ENCODE measurements around the gene PPP2R5C. TPM values are rescaled to one million over a fixed set of nuclear protein-coding genes. Genes with fewer than 3 reads are reported as not detected.

Gene PPP2R5C
- polyA plus RNA-seq, 5 donors: 85.5 to 131 (median 116) TPM

- DNase-seq: no peak
These were observed 147.3 kb downstream of the PPP2R5C start for GRCh38 chr14:101908795-101909194.

GRCh38 chr14:101909371-101910096 is 148.0 kb downstream of the PPP2R5C start:
- DNase-seq: no peak

- DNase-seq: no peak
These were observed 151.3 kb downstream of the PPP2R5C start for GRCh38 chr14:101912841-101913240.

DNA sequence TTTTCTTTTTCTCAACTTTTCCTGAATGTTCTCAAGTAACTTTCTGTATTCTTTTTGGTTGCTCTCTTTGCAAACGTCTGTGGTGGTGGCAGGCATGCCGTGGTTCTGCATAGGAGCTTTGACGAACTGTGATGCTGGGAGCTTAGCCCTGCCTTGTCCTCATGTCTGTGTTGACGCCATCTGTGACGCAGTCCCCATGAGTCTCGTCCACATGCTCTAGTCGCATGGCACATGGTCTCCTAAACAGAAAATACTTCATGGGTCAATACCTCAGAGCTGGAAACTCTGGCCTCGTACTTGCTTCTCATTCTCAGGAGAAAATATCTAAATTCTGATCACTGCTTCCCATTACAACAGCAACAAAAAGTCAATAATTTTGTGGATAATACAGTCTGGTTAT is 152.6 kb downstream of the PPP2R5C start:
- DNase-seq: no peak

DNA sequence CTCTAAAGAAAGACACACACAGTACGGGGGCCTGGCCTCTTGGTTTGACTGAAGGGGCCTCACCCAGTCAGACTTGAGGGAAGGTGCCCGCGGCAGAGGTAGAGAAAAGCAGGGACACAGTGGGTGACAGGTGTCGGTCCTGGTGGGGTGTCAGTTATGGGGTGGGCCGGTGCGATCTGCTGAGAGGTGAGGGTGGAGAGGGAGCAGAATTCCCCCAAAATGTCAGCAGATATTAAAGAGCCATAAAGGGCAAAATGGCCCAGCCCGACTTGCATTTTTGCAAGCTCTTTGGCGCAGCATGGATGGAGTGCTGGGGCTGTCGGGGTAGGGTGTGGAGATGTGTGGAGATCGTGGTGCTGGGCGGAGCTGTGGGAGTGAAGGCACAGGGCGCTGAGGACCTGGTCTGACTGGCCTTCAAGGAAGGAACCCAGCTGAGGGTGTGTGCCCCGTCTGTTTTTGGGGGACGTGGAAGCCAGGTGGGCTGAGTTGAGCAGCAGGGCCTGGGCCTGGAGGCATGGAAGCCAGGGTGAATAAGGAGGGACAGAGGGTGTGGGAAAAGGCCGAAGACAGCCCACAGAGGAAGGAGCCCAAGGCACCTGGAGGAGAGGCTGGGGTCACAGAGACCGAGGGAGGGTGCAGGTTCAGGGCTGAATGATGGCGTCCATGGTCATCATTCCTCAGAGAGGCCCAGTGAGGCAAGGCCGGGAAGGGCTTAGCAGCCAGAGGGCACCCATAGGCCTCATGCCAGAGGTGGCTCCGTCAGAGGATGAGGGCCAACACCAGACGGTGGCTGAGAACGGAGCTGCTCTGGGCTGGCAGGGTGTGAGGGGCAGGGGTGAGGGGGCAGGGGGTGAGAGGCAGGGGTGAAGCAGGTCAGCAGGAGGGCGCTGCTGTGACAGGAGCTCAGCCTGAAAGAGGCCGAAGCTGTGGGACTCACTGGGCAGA is 154.6 kb downstream of the PPP2R5C start:
- no peak for DNase-seq

GRCh38 chr14:101916816-101917412 is 155.4 kb downstream of the PPP2R5C start:
- no peak for DNase-seq

DNA sequence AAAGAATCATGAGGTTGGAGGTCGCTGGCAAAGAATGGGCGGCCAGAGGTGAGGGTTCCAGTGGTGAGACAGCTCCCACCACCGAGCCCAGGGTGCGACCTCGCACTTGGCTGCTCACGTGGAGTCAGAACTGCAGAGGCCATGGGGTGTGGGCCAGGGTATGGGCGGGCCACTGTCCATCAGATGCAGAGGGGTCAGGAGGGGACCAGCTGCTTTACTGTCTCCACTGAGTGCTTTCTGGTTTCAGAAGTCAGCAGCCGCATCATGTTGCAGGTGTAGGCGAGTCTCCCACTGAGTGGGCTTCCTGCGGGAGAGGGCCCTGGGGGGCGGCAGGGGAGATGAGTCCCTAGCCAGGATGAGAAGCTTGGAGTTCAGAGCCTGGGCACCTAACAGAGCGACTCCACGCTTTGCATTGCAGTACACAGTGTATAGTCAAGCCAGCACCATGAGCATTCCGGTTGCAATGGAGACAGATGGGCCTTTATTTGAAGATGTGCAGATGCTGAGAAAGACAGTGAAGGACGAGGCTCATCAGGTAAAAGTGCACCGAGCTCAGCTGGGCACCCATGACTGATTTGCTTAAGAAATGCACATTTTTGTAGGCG is 156.0 kb downstream of the PPP2R5C start:
- no peak for DNase-seq

DNA sequence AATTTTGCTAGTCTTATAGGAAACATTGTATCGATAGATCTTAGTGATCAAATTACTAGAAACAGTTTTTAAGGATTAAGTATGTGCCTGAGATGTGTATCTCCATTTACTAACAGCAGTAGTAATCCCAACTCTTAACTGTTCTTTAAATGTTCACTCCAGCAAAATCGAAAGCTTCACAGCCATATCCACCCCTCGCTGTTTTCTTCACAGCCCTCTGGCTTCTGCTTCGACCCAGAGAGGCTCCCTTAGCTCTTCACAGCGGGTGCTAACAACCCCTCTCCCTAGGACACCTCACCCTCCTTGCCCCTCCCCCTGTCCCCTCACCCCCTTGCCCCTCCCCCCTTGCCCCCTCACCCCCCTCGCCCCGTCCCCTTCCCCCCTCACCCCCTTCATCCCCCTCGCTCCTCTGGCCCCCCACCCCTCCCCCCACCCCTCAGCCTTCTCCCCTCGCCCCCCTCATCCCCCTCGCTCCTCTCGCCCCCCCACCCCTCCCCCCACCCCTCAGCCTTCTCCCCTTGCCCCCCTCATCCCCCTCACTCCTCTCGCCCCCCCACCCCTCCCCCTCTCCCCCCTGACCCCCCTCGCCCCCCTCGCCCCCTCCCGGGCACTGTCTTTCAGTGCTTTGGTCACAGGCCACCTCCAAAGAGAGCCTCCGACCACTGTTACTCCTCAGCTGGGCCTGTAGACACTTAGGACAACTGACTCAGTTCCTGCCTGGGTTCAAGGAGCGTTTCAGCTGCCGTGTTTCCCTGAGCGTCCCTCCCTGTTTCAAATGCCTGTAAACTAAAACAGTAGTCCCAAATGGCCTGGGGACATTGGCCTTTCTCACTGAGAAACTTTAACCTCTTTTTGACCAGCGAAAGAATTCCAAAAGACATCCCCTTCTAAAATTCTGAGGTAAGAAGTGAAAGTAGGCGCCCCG is 156.8 kb downstream of the PPP2R5C start:
- no peak for DNase-seq

- DNase-seq: no peak
These were observed 158.8 kb downstream of the PPP2R5C start for GRCh38 chr14:101920271-101920670.

GRCh38 chr14:101922866-101923265 is 161.4 kb downstream of the PPP2R5C start:
- DNase-seq: no peak

GRCh38 chr14:101925152-101925551 is 163.6 kb downstream of the PPP2R5C start:
- no peak for DNase-seq

DNA sequence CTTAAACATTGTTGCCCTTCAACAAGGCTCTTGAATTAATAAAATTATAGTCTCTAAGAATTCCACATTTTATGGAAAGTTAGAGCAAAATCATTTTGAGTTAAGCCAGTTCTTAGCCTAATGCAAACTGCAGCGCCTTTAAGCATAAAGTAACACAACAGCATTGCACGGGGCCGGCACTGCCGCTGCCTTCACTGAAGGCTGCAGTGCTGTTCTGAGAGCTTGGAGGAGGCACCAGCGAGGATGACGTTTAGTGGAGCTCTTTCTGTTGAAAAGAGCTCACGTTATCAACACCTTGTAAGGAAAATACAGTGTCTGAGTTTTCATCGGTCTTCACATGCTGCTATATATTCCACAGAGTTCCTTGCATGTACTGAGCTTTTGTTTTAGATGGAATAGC is 164.6 kb downstream of the PPP2R5C start:
- no peak for DNase-seq

DNA sequence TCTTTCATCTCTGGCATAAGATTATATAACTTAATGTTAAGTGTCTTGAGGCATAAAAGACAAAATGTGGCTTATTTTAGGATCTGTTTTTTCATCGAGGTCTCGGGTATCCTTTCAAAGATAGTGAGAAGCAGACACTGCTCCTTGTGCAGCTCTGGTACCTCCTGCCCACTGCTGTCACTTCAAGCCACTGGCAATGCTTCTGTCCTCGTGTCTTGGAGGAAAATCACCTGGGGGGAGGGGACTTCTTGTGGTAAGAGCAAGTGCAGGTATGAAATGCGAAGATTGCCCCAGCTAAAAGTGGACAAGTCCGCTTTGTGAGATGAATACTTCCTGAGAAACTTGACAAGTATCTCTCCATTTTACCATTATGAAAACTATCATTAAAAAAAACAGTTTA is 165.1 kb downstream of the PPP2R5C start:
- no peak for DNase-seq

DNA sequence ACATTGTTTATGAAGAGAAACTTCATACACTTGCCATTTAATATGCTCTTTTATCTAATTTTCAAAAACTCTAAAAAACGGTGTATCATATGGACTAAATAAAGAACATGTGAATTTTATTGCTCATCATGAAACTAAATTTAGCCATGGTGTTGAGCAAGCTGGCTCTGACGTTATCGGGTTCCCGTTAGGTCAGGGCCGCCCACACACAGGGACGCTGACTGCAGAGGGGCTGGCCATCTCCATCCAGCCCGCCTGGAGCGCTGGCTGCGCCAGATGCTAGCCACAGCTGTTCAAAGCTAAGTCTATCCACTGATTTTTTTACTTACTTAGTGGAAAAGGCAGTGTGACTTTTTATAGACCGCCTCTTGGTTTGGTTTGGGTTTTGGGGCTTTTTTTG is 166.3 kb downstream of the PPP2R5C start:
- DNase-seq: peak; percentile 88 to 90

DNA sequence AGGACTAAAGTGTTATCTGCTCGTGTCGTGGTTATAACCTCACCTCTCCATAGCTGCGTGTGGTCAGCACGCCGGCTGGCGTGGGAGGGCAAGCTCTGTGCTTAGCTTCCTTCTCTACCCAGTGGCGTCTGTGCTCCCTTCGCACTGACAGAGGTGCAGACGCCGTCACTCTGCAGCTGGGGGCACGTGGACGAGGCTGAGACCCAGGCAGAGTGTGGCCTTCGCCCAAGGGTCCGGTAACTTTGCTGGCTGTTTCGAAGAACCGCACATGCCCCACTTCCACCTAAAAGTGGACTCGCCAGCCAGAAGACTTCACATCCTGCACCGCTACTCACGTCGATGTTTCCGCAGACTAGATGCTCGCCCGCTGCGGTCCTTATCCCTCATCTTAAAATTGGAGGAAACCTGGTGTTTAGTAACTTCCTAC is 166.9 kb downstream of the PPP2R5C start:
- no peak for DNase-seq

DNA sequence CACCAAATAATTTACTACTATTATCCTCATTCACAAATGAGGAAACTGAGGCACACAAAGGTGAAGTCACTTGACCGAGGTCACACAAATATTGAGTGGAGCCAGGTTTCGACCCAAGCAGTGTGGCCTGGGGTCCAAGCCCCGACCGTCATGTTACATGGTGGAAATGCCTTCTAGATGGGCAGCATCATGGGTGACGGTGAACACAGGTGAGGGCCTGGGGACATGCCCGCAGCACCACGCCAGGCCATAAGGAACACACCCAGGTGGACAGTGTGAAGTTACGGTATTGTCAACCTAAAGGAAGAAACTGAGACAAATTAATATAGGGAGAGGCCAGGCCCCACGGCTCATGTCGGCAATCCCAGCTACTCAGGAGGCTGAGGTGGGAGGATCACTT is 167.6 kb downstream of the PPP2R5C start:
- DNase-seq: no peak

DNA sequence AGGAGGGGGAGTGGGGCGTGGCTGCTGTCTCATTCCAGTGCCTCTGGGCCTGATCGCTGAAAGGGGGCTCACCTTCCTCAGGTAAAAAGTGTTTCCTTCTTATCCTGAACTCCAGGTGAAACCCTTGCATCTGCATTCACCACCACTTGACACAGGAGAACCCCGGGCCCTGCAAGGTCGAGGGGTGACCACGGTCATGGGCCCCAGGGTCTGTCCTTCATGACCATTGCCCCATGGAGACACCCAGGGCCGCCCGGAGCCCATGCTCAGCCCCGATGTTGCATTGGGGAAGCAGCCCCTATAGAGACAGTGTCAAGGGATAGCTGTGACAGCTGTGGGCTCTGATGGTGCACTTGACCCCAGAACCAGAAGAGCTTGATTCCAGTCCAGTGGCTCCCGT is 168.4 kb downstream of the PPP2R5C start:
- no peak for DNase-seq

- no peak for DNase-seq
These were observed 171.2 kb downstream of the PPP2R5C start for GRCh38 chr14:101932673-101933072.

DNA sequence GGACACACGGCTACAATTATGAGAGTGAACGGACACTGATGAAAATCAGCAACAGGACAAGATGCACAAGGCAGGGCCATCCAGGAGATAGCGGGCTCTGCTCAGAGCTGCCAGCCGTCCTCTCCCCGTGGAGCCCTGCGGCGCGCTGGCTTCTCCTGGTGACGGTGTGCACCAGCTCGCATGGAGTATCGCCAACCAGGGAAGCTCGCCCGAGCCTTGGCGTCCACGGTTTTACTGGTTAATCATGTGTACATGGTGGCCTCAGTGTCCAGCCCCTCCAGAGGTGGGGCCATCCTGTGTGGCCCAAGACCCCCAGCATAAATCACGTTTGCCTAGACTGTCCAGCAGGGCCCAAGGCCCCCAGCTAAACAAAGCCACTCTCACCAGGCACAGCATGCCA is 171.7 kb downstream of the PPP2R5C start:
- DNase-seq: no peak

- DNase-seq: no peak
These were observed 173.2 kb downstream of the PPP2R5C start for GRCh38 chr14:101934601-101935150.

Measured in right lung (tissue), 5 donors.